ENCODE measurements around the gene PLD1.
"Not testable (repeated sequence)": the region's sequence is repeated elsewhere in the genome, so short reads cannot be mapped to it uniquely, and the experiment has no call there.

PLD1 gene, protein sequence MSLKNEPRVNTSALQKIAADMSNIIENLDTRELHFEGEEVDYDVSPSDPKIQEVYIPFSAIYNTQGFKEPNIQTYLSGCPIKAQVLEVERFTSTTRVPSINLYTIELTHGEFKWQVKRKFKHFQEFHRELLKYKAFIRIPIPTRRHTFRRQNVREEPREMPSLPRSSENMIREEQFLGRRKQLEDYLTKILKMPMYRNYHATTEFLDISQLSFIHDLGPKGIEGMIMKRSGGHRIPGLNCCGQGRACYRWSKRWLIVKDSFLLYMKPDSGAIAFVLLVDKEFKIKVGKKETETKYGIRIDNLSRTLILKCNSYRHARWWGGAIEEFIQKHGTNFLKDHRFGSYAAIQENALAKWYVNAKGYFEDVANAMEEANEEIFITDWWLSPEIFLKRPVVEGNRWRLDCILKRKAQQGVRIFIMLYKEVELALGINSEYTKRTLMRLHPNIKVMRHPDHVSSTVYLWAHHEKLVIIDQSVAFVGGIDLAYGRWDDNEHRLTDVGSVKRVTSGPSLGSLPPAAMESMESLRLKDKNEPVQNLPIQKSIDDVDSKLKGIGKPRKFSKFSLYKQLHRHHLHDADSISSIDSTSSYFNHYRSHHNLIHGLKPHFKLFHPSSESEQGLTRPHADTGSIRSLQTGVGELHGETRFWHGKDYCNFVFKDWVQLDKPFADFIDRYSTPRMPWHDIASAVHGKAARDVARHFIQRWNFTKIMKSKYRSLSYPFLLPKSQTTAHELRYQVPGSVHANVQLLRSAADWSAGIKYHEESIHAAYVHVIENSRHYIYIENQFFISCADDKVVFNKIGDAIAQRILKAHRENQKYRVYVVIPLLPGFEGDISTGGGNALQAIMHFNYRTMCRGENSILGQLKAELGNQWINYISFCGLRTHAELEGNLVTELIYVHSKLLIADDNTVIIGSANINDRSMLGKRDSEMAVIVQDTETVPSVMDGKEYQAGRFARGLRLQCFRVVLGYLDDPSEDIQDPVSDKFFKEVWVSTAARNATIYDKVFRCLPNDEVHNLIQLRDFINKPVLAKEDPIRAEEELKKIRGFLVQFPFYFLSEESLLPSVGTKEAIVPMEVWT

DNA sequence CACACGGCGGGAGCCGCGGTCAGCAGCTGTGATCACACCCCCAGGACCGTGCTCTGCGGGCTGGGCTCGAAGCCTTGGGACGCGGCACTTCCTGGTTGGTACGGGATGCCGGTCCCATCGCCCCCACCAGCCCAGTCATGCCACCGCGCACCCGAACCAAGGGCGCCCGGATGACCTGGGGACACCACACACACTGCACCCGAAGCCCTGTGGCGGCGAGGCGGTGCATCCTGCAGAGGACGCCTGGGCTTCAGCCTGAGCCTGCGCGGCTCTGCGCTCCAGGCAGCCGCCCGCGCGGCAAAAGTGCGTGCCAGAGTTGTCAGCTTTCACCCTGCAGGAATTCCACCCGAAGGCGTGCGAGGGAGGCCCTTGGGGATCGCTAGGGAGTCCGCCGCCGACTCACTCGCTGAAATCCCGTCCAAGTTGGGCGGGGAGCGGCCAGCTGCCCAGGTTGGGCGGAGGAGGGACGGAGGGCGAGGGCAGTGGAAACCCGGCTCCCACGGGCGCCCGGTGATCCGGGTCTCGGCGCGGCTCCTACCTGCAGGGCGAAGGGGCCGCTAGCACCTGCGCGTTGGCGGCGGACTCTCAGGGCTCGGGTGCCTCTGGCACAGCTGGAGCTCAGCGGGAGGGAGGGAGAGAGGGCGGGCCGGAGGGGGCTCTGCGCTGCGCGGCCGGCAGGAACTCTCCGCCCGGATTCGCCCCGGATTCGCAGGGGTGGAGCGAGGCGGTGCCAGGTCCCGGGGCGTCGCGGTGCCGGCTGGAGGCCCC, at the start of gene PLD1:
Gene PLD1, minus strand, starts transcription at position 623 of the 768 bp plus-strand sequence. CDS start 72,432 bp downstream, outside the sequence.
- DNase-seq = peak; percentile 83 to 86

DNA sequence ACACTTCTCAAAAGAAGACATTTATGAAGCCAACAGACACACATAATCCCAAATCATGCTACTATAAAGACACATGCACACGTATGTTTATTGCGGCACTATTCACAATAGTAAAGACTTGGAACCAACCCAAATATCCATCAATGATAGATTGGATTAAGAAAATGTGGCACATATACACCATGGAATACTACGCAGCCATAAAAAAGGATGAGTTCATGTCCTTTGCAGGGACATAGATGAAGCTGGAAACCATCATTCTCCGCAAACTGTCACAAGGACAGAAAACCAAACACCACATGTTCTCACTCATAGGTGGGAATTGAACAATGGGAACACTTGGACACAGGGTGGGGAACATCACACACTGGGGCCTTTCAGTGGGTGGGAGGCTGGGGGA, 48.5 kb upstream of the PLD1 start:
- DNase-seq = not testable (repeated sequence)

DNA sequence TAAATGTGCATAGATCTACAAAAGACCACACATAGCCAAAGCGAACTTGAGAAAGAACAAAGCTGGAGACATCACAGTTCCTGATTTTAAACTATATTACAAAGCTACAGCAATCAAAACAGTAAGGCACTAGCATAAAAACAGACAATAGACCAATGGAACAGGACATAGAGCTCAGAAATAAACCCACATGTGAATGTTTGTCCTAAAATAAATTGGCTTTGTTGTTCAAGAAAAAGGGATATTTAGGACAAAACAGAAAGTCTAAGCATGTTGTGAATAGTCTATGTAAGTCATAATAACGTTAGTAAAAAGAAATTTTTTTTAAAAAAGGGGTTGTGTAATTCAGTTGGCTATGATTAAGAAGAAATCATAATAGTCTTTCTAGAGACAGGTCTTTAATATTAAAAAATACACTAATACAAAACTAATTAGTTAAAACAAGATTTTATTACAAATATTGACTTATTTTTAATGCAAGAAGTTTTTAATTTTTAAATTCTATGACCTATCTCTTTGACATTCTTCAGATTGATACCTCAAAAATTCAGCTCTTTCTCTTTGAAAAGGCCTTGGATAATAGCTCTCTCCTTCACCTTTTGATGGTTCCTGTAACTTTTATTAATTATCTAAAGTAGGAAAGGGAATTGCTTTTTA, 44.5 kb upstream of the PLD1 start:
- DNase-seq = no peak

DNA sequence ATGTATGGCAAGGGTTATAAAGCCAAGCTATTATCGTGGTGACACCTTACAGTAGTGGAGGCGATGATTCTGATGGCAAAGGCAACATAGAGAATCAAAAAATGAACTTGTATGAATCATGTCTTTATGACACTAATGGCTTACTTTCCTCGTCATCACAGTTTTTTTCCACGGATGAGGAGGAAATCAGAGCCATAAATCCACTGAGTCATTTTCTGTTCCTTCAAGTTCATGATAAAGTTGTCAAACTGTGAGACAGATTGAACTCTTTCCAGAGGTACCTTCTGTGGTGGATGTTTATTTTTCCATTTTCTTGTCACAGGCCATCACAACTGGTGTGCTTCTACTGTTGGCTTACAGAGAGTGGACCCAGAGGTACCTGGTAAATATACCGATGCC, 41.4 kb upstream of the PLD1 start:
- DNase-seq = no peak

DNA sequence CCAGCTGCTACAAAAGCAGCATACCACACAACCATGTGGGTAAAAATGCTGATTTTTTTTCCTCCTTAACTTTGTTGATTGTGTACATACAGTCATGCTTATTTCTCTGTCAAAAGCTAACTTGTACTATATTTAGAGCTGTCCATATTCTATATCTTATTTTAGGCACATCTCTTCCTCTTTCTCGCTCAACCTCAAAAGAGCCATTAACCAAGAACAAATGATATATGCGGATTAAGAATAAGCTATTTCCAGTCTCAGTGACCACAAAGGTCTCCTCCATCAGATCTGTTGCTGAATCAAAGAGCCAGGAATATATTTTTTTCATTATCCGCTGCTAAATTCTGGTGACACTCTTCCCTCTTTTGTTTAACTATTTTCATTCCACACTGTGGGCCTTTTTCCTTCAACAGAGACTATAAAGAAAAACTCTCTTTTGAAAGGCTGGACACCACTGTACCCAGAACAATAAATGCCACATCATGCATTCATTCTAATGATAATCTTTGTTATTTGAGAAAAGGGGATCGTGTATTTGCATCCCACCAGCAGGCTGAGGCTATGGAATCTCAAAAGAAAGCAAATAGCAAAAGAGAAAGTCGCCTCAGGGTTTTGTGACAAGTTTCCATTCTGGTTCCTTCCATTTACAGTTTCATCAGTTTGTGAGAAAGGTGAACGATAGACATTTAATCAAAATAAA, 40.8 kb upstream of the PLD1 start:
- peak; percentile 66 to 72 for DNase-seq

DNA sequence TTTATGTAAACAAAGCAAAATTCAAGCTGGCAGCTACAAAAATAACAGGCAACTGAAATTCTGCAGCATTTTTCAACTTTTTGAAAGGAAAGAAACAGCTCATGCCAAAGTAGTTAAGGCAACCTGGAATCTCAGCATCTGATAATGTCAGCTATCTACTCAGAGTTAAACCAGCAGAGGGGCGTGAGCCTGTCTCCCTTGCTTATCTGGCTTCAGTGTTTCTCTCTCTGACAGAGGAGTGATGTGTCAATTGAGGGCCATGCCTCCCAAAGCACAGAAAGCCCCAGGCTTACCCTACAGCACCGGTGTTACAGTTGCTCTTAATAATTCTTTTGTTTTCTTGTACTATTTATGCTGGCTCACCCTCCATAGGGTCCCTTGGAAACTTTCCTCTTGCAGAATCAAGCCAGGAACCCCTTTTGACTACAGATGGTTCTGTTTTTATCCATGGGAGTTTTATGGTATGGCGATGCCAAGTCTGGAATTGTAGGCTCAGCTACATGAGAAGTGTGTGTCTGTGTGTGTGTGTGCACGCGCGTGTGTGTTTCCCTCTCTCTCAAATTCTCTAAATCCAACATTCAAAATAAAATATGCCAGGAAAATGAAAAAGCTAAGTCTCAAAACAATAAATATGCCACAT, 40.2 kb upstream of the PLD1 start:
- no peak for DNase-seq

DNA sequence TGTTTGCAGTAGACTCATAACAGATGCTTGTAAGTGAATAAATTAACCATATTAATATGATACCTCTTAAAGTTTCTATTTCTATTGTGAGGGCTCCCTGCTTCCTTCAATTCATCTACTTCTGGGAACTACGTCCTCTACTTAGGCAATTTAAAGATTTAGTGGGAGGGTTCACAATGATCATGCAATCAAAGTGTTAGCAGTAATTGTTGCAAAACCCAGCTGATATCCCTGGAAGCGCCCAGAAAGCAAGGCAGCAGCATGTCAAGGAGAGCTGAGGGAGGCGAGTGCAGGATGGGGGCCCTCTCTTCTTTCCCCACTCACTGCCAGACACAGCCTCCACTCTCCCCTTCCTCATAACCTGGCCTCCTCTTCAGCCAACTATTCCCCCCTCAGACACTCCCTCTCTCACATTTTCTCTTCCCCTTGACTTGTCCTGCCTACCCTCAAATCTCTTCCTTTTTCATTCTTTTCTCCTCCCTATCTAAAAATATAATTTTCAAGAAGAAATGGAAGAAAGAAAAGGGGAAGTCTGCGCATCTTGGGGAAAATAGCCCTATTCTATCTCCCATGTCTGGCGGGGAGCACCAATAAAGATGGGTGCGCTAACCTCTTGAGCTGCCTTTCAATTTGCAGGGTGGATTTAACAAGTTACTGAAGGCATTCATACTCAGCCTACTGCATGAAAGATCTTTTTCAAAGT, 39.5 kb upstream of the PLD1 start:
- DNase-seq = peak in 1 of 2 experiments; percentile 6

DNA sequence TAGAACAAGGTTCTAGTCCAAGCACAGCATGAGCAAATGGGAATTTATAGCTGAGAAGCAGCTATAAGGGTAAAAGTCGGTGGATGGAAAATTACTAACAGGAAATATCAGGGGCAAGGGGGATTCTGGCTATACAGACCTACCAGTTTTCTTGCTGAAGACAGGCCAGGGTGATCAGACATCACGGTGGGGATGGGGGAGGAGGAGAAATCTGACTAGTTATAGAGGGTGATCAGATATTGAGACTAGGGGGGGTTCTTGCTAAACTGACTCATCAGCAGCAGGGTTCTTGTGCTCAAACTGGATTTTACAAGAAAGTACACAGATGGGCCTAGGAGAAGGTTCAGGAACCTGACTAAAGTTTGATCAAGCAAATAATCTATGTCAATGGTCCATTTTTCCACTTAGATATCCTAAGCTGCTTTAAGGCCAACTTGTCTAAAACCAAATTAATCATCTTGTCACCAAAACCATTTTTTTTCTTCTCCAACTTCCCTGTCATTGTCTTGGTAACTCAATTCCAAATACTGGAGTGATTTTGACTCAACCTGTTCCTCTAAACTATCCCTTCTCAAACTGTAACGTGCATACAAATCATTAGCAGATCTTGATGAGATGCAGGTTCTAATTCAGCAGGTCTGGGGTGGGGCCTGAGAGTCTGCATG, 37.4 kb upstream of the PLD1 start:
- DNase-seq = no peak

DNA sequence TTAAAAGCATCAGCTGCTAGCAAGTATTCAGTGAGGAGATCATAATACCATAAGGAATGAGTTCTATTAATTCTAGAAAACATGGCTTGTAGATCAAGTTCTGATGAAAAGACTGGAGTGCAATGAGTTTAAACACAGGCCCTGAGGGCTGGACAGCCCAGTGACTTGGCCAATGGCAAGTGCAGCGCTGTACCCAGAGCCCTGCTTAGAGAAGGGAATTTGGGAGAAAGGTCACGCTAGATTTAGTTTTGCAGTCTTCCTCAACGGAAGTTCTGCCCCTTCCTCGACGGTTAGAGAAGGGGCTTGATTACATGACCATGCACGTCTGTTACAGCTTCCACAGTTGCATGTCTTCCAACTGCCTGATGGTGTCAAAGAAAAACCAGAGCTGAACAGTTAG, 36.9 kb upstream of the PLD1 start:
- no peak for DNase-seq

DNA sequence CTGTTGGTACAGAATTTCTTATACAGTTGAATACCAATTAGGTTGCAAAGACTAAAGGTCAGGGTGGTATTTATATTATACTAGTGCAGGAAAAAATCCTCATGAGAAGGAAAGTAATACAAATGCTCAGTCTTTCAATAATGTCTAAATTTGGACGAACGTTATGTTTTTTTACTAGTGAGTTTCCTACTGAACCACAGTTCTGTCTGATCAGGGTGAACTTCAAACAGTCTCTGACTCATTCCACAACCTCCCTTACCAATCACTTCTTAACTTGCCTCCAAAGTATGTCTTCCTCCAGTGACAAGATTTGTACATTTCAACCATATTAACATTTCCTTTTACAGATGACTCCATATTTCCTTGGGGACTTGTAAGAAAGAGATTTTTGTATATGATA, 36.3 kb upstream of the PLD1 start:
- peak; percentile 6 to 19 for DNase-seq

DNA sequence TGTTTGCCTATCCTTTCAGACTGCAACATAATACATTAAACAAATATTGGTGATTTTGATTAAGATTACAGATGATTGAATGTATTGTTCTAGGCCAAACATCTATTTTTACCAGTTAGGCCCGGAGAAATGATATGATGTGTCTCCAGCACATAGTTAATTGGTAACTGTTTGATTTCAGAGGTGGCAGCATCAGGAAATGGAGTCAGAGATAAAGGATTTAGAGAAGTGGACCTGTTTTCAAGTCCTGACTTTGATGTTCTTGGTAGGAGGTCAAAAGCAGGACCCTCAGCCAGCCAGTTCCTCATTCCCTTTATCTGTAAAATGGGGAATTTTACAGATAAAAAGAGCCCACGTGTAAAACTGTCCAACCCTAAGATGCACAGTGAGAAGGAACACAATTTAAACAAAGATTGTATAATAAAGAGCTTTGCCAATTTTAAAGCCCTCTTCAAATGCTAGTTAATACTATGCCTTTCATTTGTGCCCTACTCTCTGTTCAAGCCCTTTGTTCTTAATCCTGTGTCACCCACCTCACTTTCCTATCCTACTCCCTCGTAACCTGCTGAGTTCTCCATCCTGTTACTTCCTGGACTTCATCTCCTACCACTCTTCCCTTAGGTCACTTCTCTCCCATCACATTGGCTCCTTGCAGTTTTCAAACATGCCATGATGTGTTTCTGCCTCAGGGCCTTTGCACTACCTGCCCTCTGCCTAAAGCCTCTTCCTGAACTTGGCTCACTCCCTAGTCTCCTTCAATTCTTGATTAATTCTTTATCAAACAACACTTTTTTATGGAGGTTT, 35.4 kb upstream of the PLD1 start:
- no peak for DNase-seq

DNA sequence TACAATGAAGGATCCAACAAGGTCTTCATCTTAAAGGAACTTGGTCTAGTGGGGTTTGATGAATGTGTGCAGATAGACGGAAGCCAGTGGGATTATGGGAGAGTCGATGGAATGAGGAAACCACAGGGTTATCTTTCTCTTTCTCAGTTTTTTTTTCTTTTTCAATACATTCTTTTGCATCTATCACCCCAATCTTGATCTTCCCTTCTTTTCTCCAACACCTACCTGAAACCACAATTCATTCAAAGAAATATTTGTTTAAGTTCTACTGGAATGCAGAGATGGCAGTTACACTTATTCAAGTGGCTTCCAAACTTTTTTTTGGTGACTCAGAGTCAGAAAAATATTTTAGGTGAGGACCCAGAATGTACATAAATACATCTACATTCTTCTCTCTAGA, 34.6 kb upstream of the PLD1 start:
- no peak for DNase-seq

DNA sequence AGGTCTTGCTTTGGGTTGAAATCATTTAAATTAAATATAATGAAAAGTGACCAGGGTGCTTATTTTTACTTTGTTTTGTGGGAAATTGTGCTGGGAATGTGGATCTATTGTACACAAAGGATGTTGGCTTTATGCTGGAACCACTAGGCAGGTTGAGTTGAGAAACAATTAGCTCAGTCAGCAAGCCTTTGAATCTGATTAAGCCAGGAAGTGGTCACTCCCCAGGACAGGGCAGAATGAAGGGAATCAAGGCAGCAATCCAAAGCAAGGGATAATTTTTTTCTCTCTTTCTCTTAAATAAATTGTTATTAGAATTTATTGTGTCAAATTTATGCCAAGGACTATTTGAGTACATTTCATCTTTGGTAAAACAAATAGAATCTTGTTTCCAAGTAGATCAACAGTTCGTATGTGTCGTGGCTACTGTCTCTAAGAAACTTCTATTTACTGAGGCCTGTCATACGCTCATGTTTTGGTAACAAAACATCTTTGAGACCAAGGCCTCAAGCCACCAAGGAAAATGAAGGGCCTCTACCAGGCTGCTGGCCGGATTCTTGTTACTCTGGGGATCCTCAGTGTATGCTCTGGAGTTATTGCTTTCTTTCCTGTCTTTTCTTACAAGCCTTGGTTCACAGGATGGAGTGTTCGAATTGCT, 32.7 kb upstream of the PLD1 start, which contains the start of gene TMEM212:
Gene TMEM212, plus strand, starts transcription at position 486 of the 655 bp plus-strand sequence. Its CDS starts 35 bp downstream, at position 521.
- no peak for DNase-seq

DNA sequence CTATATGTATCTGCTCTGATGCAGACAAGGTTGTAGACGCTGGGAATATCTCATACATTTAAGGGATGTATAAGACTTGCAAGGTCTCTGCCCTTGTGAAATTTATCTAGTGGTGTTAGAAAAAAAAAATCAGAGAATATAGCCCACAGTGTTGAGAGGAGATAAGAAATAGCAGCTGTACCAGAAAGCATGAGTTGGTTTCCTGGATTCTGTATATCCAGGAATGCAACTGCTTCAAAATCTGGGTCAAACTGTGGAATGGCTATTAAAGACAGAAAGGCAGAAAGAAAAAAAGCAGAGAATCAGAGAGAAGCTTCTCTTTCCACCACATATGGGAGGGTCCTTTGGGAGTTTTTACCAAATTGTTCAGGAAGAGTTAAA, 31.3 kb upstream of the PLD1 start:
- no peak for DNase-seq

DNA sequence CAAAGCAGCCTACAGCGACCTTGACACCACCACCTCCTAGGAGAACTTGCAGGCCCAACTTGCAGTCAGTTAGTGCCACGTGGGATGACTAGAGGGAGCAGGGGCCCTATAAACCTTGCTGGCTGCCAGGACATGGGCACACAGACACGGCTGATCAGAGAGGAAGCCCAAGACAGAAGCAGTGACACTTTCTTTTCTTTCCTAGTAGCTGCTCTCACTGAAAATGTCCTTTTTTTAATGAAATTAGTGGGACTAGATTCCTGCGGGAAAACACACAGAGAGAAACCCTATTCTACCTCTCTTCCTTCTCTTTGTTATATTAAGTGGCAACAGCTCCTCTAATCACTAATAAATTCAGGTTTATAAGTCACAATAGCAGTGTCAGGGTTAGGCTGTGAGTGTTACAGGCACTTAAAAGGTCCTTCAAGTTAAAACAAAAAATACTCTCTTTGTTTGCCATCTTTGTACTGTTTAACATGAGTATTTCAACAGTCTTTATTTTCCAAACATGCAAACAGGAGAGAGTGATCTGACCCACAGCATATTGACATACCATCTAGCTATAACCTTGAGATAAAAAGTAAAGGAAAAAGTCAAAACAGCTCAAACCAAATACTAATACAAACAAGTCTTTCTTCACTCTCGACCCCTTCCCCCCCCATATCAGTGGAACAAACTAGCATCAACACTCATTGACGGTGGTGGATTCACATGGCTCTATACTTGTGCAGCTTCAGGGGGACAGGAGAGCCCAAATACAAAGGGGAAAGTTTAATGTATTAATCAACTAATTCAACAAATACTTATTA, 30.7 kb upstream of the PLD1 start:
- peak in 1 of 2 experiments; percentile 6 for DNase-seq

DNA sequence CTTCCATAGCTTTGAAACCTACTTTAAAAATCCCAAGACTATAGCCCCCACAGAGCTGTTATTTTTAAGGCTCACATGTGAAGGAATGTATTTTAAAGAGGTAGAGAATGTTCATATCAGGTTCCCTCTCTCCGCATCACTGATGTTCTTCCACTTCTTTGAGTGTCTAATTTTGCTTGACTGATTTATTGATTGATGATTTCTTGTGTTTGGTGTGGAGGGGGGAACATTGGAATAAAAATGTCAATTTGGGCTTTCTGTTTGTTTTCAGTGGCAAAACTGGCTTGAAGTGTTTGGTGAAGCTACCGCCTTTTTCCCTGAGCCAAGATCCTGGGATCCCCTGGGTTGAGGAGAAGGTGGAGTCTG, 30.1 kb upstream of the PLD1 start:
- no peak for DNase-seq

DNA sequence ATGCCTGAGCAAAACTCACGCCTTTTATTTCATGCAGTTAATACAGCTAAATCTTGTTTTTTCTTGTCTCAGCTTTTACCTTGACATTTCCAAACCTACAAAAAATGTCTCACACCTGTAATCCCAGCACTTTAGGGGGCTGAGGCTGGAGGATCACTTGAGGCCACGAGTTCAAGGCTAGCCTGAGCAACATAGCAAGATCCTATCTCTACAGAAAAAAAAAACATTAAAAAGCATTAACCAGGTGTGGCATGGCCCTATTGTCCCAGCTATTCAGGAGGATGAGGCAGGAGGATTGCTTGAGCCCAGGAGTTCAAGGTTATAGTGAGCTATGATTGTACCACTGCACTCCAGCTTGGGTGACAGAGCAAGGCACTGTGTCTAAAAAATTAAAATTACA, 29.0 kb upstream of the PLD1 start:
- DNase-seq = no peak
